Hematopoietic multipotent progenitor cell treated with erythropoietin and hydrocortisone succinate and interleukin-3 and kit ligand, for 15 days (in vitro differentiated cells): Measurements from ENCODE around the gene TBC1D22A.
A peak's percentile ranks its signal among the peaks of the same experiment; 100 is the strongest.

Experiments used
- DNase-seq: peaks from one replicate; pipeline ENCODE4 v3.0.0-alpha.2; 2015; ENCODE audit warnings: low spot score

TBC1D22A gene

DNA sequence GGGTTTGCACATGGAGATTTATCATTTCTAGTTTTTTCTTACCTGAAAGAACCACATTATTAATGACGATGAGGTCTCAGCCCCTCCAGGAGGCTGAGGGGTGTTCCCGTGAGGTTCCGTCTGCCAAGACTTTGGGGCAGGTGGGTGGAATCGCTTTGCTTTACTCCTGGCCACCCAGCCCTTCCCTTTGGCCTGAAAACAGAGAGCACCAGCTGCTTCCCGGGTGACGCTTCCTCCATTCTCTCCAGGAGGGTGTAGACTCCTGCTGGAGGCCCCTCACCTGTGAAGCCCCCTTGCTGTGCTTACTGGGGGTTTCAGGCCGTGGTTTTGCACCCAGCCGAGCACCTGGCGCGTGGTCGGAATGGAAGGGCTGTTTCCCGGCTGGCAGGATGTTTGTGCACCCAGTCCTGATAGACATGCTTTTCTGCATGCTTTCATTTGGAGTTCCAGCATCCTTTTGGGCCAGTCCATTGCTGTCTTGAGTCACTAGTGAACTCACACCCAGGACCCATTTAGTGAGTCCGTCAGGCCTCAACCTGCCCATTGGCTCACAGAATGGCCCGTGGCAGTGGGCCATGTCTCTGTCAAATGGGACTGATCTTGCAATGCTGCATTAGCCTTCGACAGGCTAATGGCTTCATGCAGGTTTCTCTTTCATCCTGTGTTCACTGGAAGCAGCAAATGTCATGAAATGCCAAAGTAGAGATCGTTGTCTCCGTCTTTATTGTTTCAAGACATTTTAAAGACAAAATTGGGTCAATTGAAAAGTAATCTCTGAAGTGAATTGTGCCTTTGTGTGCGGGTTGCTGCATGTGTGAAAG lies 360.8 kb downstream of the TBC1D22A start:
- DNase-seq, result no peak

- no peak for DNase-seq
Measured at GRCh38 chr22:47123827-47124442, 361.5 kb downstream of the TBC1D22A start.

- DNase-seq, result no peak
Measured at GRCh38 chr22:47124451-47124881, 362.0 kb downstream of the TBC1D22A start.

DNA sequence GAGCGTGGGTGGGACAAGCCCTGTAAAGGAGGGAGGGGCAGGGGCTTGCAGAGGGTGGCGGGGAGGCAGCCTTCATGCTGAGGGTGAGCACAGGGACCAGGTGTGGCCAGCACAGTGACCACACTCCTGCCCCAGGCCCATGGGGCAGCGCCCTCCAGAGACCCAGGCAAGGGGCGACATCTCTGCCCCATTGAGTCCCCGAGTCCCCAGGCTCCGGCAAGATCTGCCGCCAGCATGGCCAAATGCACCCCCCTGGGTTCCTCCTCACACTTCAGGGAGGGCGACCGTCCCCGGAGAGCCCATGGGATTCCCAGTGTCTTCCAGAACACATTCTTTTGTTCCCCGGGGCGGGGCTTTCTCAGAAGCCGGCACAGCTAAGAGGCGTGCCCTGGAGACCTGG lies 362.5 kb downstream of the TBC1D22A start:
- no peak for DNase-seq

DNA sequence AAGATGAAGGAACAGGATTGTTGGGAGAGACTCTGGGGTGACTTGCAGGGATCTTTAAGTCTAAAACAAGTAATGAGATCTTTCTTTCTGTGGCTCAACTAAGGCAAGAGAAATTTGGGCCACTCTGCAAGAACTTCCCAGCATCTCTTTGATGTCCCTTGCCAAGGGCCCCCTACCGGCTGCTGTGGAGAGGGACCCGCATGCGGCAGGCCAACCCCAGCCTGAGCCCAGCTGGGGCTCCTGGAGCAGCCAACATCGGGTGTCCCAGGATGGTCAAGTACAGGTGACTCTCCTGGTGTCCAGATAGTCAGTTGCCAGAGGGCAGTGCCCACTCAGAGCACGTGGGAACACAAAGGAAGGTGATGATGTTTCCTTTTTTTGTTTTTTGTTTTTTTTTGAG lies 363.2 kb downstream of the TBC1D22A start:
- DNase-seq, result no peak

- no peak for DNase-seq
Measured at GRCh38 chr22:47126344-47126811, 363.9 kb downstream of the TBC1D22A start.

- no peak for DNase-seq
Measured at GRCh38 chr22:47127441-47127871, 365.0 kb downstream of the TBC1D22A start.

- DNase-seq, result no peak
Measured at GRCh38 chr22:47128216-47128615, 365.8 kb downstream of the TBC1D22A start.

- DNase-seq, result no peak
Measured at GRCh38 chr22:47128622-47129215, 366.3 kb downstream of the TBC1D22A start.

- DNase-seq, result peak; percentile 77
Measured at GRCh38 chr22:47129902-47130635, 367.6 kb downstream of the TBC1D22A start.

DNA sequence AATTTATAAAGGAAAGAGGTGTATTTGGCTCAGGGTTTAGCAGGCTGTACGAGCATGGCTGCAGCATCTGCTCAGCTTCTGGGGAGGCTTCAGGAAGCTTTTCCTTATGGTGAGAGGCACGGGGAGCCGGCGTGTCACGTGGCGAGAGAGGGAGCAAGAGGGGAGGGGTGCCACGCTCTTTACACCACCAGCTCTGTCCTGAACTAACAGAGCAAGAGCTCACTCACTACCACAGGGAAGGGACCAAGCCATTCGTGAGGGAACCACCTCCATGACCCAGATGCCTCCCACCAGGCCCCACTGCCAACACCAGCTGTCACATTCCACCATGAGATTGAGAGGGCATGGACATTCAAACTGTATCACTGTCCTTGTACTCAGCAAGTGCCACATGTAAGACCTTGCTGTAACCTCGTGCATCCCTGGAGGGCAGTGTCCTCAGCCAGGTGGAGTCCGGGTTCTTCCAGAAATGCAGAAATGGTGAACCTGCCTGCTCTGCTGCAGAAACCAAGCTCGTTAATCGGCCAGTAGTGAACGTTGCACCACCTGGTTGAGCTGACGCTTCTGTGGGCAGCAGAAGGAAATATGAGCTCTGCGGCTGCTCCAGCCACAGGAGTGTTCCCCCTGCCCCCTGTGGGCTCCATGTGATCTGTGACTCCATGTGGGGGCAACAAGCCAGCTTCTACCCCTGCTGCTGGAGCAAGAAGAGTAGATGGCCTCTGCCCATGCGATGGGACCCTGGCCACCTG lies 368.6 kb downstream of the TBC1D22A start:
- DNase-seq, result no peak

DNA sequence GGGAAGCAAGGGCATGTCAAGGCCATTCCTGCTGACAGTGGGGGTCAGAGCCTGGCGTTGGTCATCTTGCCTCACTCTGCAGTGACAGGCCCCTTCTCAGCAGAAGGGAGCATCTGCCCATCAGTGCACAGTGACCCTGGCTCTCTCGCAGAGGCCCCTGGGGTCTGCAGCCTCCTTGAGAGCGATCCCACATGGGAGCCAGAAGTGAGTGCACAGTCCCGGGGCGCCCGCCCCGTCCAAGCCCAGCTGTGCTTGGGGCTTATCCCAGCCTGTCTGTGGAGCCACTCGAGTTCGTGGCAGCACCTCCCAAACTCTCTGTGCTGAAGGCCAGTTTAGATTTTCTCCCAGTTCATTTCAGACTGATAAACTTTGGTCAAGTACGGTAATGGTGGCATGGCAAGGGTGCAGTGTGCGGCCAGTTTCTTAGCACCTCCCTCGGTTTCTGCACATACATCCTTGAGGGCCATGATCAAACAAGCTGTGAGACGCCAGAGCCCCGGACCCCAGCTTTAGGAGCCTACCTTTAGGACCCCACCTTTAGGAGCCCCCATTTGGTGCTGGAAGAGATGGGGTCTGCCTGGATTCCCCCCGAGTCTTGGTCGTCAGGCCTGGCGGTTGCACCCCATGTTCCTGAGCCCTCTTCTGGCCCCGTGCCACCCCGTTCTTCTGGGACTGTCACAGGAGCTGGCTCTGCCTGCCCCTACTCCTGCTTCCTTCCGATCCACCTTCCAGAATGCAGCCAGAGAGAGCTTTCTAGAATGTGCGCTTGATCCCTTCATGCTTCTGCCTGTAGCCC lies 369.4 kb downstream of the TBC1D22A start:
- DNase-seq, result no peak

DNA sequence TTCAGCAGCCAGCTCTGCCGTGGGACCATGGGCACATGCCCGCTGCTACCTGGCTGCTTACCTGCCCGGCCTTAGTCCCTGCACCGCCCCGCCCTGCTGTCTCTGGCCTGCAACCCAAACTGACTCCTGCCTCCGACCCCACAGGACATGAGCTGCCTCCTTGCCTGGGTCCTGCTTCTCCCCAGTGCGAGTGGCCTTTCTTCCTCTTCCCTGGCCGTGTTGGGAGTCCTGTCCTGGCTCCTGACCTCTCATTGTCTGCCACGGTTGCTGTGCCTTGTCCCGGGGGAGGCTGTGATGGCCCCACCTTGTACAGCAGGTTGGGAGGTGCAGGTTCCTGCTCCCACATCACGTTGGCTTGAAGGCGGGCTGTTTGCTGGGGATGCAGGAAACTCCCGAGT lies 370.0 kb downstream of the TBC1D22A start:
- DNase-seq, result no peak

- no peak for DNase-seq
Measured at GRCh38 chr22:47133061-47133969, 370.9 kb downstream of the TBC1D22A start.

GRCh38 chr22:47134222-47134621 lies 371.8 kb downstream of the TBC1D22A start:
- DNase-seq, result no peak

- no peak for DNase-seq
Measured at GRCh38 chr22:47135338-47135737, 372.9 kb downstream of the TBC1D22A start.

GRCh38 chr22:47136050-47136449 lies 373.6 kb downstream of the TBC1D22A start:
- DNase-seq, result no peak

GRCh38 chr22:47136671-47137070 lies 374.2 kb downstream of the TBC1D22A start:
- no peak for DNase-seq

DNA sequence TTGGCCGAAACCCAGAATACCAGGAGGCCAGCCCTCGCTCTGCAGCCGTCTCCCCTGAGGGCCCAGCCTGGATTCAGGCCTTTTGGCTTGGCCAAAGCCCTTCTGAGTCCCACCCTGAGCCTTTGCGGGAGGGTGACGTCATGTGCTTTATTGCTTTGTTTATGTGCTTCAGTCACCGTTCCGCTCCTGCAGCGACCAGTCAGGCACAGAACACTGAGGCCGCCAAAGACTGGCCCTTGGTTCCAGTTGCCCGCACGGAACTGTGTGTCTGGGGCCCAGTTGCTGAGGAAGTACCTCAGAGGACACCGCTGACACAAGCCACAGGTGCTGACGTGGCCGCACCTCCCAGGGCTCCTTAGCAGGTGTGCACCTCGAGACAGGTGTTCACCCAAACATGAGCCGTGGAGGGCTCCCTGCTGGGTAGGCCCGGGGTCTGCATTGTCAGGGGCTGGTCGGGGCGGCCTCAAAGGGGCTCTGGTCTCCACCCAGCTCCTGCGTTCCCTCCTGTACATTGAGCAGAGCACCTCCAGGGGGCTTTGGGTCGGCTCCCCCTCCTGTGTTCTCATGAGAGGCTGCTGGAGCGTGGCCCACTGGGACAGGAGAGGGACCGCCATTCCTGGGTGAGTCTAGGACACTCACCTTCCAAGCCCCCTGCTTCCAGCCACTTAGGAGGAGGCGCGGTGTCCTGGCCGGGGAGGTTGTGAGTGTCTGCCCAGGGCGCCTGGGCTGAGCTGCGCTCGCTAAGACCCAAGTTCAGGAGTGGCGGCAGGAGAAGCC lies 376.8 kb downstream of the TBC1D22A start:
- no peak for DNase-seq
